Neutrophil (primary cell): ENCODE measurements around the gene TSKU.

Source experiments
- H3K27ac ChIP-seq: fragments of 200-600 bp; sonication (generic); 2 replicates; pipeline ENCODE4 v1.5.1; 2016; ENCODE audit warnings: mild to moderate bottlenecking, moderate library complexity
- H3K27me3 ChIP-seq: fragments of 200-600 bp; sonication (generic); 2 replicates; pipeline ENCODE4 v1.6.0; 2016; ENCODE audit warnings: mild to moderate bottlenecking
- H3K36me3 ChIP-seq: fragments of 200-600 bp; sonication (generic); 2 replicates; pipeline ENCODE4 v1.5.1; 2017
- H3K4me1 ChIP-seq, 2 experiments: fragments of 200-600 bp in 1 of 2; sonication (generic) in 1 of 2; 1 replicate in 1 of 2; 2 replicates in 1 of 2; pipeline versions ENCODE4 v1.5.1 to v1.6.1; 2013 to 2016; ENCODE audit warnings: low read depth in 1 of 2, low read length in 1 of 2, mild to moderate bottlenecking in 1 of 2, moderate library complexity in 1 of 2; ENCODE audit not compliant: control insufficient read depth in 1 of 2, insufficient read depth in 1 of 2
- H3K4me3 ChIP-seq, 2 experiments: fragments of 200-600 bp in 1 of 2; sonication (generic) in 1 of 2; 1 replicate in 1 of 2; 2 replicates in 1 of 2; pipeline ENCODE4 v1.5.1; 2013 to 2016; ENCODE audit warnings: low read depth in 1 of 2, low read length in 1 of 2, mild to moderate bottlenecking in 1 of 2, moderate library complexity in 1 of 2
- H3K9me3 ChIP-seq: fragments of 200-600 bp; sonication (generic); 2 replicates; pipeline ENCODE4 v1.5.1; 2016
- TF ChIP-seq, protein P1 (sequence below): fragments of 200-600 bp; sonication (generic); IDR thresholded peaks from 2 replicates; pipeline ENCODE4 v1.5.1; 2016; ENCODE audit warnings: antibody characterized with exemption

TSKU gene

DNA sequence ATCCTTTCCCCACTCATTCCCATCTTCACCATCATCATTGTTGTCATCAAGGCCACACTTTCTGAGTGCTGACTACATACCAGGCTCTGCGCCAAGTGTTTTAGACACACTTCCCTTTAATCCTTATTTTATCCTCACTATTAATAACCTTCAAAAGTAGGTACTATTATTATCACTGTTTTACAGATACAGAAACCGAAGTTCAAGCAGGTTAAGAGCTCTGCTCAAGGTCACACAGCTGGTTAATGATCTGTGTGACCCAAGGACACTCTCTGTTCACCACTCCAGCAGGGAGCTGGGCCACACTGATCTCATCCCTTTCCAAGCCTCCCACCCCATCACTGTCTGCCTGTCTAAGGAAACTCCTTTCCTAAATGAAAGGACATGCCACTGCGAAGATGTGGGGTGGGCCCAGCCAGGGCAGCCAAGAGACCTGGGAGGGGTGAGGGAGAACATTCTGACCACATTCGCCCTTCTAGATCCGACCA, 17.2 kb upstream of the TSKU start:
- Histone ChIP-seq H3K27me3 (no peaks in the 10 kb centered on the region), H3K4me1 (peaks cover 52 to 66% of the 10 kb centered on the region in 2 experiments), H3K36me3 (peaks cover 6% of the 10 kb centered on the region), H3K9me3 (no peaks in the 10 kb centered on the region), H3K4me3 (no peak overlapping the region), H3K27ac (no peak overlapping the region)
- TF ChIP-seq, protein P1, sequence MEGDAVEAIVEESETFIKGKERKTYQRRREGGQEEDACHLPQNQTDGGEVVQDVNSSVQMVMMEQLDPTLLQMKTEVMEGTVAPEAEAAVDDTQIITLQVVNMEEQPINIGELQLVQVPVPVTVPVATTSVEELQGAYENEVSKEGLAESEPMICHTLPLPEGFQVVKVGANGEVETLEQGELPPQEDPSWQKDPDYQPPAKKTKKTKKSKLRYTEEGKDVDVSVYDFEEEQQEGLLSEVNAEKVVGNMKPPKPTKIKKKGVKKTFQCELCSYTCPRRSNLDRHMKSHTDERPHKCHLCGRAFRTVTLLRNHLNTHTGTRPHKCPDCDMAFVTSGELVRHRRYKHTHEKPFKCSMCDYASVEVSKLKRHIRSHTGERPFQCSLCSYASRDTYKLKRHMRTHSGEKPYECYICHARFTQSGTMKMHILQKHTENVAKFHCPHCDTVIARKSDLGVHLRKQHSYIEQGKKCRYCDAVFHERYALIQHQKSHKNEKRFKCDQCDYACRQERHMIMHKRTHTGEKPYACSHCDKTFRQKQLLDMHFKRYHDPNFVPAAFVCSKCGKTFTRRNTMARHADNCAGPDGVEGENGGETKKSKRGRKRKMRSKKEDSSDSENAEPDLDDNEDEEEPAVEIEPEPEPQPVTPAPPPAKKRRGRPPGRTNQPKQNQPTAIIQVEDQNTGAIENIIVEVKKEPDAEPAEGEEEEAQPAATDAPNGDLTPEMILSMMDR = no peak

DNA sequence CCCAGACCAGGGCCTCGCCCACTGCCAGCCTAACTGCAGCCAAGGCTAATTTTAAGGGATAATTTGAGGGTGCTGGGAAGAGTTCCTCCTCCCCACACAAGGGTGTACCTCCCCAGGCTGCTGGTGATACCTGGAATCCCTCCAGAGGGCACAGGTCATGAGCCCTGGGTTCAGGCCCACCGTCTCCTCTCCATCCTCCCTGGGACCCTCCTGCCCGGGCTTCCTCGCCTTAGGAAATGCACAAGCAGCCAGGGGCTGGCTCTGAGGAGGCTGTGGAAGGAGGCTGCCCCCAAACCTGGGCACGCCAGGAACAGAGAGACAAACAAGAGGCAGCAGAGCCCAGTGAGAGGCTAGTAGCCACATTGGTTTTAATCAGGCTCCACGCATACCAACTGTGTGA, 16.6 kb upstream of the TSKU start:
- Histone ChIP-seq H3K9me3 (no peaks in the 10 kb centered on the region), H3K4me3 (no peak overlapping the region), H3K27me3 (no peaks in the 10 kb centered on the region), H3K27ac (peak overlapping the region; percentile 79), H3K36me3 (peaks cover 6% of the 10 kb centered on the region), H3K4me1 (peaks cover 58 to 73% of the 10 kb centered on the region in 2 experiments)
- TF ChIP-seq, protein P1 = no peak

DNA sequence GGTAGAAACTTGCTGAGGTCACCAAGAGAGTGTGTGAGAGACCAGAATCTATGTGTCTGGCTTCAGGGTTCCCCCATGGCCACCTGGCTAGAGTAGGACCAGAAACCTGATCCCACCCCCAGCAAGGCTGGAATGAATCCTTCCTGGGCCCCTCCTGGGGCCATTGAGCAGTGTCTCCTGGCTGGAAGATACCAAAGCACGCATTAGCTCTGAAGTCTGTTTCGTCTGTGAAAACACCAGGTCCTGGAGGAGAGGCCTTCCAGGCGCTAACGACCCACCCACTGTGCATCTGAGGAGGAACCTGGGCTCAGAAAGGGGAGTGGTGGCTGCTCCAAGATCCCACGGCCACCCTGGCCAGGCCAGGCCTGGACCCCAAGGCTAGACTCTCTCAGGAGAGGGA, 15.5 kb upstream of the TSKU start:
- TF ChIP-seq, protein P1 = no peak
- peak overlapping the region; percentile 60 to 68 for H3K4me3 ChIP-seq
- peak overlapping the region; percentile 79 for H3K27ac ChIP-seq
- H3K27me3 ChIP-seq = no peaks in the 10 kb centered on the region
- H3K36me3 ChIP-seq = peaks cover 6% of the 10 kb centered on the region
- H3K9me3 ChIP-seq = no peaks in the 10 kb centered on the region
- H3K4me1 ChIP-seq = peaks cover 61 to 76% of the 10 kb centered on the region in 2 experiments

DNA sequence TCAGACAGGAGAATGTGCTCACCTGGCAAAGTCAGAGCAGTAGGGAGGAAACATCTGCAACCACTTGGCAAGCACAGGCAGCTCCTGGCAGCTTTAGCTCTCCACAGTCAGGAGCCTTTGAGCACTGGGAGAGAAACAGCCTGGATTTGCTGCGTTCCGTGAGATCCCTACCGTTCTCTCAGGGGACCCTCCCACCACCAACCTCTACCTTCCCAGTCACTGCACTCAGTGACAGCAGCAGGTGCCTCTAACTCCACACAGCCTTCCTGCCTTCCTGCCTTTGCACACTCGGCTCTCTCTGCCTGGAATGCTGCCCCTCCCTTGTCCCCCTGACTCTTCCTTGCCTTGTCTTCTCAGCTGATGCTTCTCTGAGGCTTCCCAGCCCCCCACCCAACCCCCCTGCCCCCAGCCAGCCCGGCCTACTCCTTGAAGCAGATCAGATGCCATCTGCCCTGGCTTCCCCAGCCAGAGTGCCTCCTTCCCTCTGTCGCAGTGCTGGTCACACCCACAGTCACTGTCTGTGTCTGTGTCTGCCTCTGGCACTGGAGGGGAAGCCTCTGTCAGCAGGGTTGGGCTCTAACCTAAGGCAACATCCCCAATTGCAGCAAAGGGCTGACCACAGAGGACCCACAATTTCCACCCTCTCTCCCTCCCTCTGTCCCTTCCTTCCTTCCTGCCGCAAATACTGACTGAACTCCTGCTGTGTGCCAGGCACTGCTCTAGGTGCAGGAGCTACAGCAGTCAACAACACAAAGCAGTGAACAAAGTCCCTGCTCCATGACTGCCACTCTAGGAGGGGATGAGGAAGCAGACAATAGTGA, 14.9 kb upstream of the TSKU start:
- Histone ChIP-seq H3K4me1 (peaks cover 61 to 72% of the 10 kb centered on the region in 2 experiments), H3K27ac (peak overlapping the region; percentile 79), H3K9me3 (no peaks in the 10 kb centered on the region), H3K4me3 (peak overlapping the region; percentile 60 to 68), H3K27me3 (no peaks in the 10 kb centered on the region), H3K36me3 (peaks cover 6% of the 10 kb centered on the region)
- TF ChIP-seq, protein P1 = no peak

DNA sequence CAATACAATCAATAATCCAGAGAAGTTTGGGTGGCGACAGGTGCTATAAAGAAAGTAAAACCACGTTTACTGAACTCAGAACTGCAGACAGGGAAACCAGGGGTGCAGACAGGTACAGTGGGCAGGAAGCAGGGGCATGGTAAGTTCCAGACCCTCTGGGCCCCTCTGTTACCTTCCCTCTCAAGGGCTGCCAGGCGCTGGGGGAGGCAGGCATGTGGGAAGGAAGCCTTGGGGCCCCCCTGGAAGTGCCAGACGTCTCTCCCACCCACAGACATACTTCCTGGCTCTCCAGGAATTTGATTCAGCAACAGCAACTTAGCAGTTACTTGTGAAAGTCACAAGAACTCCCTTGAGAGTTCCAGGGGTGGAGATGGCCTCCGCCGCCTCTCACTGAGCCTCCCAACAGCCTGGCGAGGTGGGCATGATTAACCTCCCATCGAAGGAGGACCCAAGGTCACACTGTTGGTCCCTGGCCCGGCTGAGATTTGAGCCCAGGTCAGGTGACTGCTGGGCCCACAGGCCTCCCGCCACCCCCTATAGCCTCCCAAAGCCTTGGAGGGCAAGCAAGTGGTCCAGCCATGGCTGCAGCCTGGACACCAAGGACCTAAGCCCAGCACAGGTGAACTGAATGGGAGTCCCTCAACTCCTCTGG, 14.1 kb upstream of the TSKU start:
- H3K27me3 ChIP-seq = no peaks in the 10 kb centered on the region
- H3K9me3 ChIP-seq = no peaks in the 10 kb centered on the region
- TF ChIP-seq, protein P1 = no peak
- H3K27ac ChIP-seq = peak overlapping the region; percentile 79
- H3K36me3 ChIP-seq = peaks cover 6% of the 10 kb centered on the region
- peaks cover 61 to 69% of the 10 kb centered on the region in 2 experiments for H3K4me1 ChIP-seq
- peak overlapping the region; percentile 60 to 68 for H3K4me3 ChIP-seq
